Nephron progenitor cell (in vitro differentiated cells): ENCODE measurements around the gene GRK3.

Source experiments
- DNase-seq: peaks from one replicate; pipeline ENCODE4 v3.0.0; 2021
- H3K27ac Mint-ChIP-seq: 2 replicates; pipeline ENCODE4 v1.8.0; 2021; ENCODE audit warnings: mild to moderate bottlenecking, moderate library complexity, mixed read lengths
- H3K27me3 Mint-ChIP-seq: 2 replicates; pipeline ENCODE4 v1.8.0; 2021; ENCODE audit warnings: mild to moderate bottlenecking, low read depth, mixed read lengths; ENCODE audit not compliant: poor library complexity
- H3K36me3 Mint-ChIP-seq: 2 replicates; pipeline ENCODE4 v1.8.0; 2021; ENCODE audit warnings: low read depth, mixed read lengths
- H3K4me1 Mint-ChIP-seq: 2 replicates; pipeline ENCODE4 v1.8.0; 2021; ENCODE audit warnings: mixed read lengths
- H3K4me3 Mint-ChIP-seq: 2 replicates; pipeline ENCODE4 v1.8.0; 2021; ENCODE audit warnings: mild to moderate bottlenecking, moderate library complexity, mixed read lengths
- H3K9me3 Mint-ChIP-seq: 2 replicates; pipeline ENCODE4 v1.8.0; 2021; ENCODE audit warnings: mild to moderate bottlenecking, moderate library complexity, mixed read lengths
- CTCF ChIP-seq: fragments of 200-600 bp; sonication (generic); IDR thresholded peaks from 2 replicates; pipeline ENCODE4 v1.5.0; 2021; ENCODE audit warnings: antibody characterized with exemption

The GRK3 gene

GRCh38 chr22:25709758-25710157 lies 145.3 kb downstream of the GRK3 start:
- Mint-ChIP-seq H3K4me3 (no peak overlapping the region), H3K27me3 (no peaks in the 10 kb centered on the region), H3K36me3 (peaks cover 17% of the 10 kb centered on the region), H3K4me1 (peaks cover 19% of the 10 kb centered on the region), H3K9me3 (no peaks in the 10 kb centered on the region), H3K27ac (no peak overlapping the region)
- no peak for DNase-seq
- TF ChIP-seq CTCF = no peak

DNA sequence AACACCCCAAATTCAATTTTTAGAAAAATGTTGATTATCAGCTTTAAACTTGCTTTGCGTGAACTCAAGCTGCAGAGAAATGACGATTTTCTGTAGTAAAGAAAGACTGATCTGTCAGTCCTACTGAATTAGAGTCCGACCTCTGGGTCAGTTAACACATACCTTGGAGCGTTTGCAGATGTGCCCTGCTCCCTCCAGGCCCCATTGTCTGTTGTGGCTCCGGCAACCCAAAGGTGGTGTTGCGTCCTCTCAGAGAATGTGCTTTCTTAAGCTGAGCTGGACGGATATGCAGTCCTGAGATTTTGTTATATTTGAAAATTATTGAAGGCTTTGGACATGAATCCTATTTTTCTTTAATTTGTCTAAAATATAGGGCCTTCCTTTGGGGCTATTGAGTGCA lies 146.0 kb downstream of the GRK3 start:
- H3K27ac Mint-ChIP-seq = no peak overlapping the region
- DNase-seq = no peak
- no peaks in the 10 kb centered on the region for H3K9me3 Mint-ChIP-seq
- peaks cover 19% of the 10 kb centered on the region for H3K36me3 Mint-ChIP-seq
- H3K4me1 Mint-ChIP-seq = peaks cover 20% of the 10 kb centered on the region
- no peaks in the 10 kb centered on the region for H3K27me3 Mint-ChIP-seq
- no peak overlapping the region for H3K4me3 Mint-ChIP-seq
- no peak for TF ChIP-seq CTCF

GRCh38 chr22:25711491-25711890 lies 147.0 kb downstream of the GRK3 start:
- Mint-ChIP-seq H3K4me3 (no peak overlapping the region), H3K27me3 (no peaks in the 10 kb centered on the region), H3K36me3 (peaks cover 28% of the 10 kb centered on the region), H3K4me1 (peaks cover 20% of the 10 kb centered on the region), H3K27ac (no peak overlapping the region), H3K9me3 (no peaks in the 10 kb centered on the region)
- no peak for DNase-seq
- no peak for TF ChIP-seq CTCF

GRCh38 chr22:25712661-25713400 lies 148.4 kb downstream of the GRK3 start:
- Mint-ChIP-seq H3K27me3 (no peaks in the 10 kb centered on the region), H3K4me3 (no peak overlapping the region), H3K27ac (no peak overlapping the region), H3K4me1 (peaks cover 20% of the 10 kb centered on the region), H3K36me3 (peaks cover 26% of the 10 kb centered on the region), H3K9me3 (no peaks in the 10 kb centered on the region)
- no peak for TF ChIP-seq CTCF
- no peak for DNase-seq

DNA sequence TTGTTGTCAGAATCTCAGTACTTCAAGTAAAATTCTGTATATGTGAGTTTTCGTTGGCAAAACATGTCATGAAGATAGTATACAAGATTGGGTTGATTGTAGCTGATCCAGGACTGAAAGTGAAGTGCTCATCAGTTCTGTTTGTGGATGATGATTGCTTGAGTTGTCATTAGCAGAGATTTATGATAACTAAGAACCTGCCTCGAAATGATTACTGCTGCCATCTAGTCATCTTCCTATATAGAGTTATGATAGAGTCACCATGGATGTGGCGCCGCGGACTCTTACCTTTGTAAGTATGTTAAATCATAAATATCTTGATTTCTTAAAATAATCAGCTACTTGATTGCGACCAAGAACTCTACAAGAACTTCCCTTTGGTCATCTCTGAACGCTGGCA lies 149.6 kb downstream of the GRK3 start:
- TF ChIP-seq CTCF = no peak
- no peak overlapping the region for H3K27ac Mint-ChIP-seq
- H3K27me3 Mint-ChIP-seq = no peaks in the 10 kb centered on the region
- no peak for DNase-seq
- peaks cover 28% of the 10 kb centered on the region for H3K36me3 Mint-ChIP-seq
- peaks cover 20% of the 10 kb centered on the region for H3K4me1 Mint-ChIP-seq
- H3K4me3 Mint-ChIP-seq = no peak overlapping the region
- no peaks in the 10 kb centered on the region for H3K9me3 Mint-ChIP-seq

DNA sequence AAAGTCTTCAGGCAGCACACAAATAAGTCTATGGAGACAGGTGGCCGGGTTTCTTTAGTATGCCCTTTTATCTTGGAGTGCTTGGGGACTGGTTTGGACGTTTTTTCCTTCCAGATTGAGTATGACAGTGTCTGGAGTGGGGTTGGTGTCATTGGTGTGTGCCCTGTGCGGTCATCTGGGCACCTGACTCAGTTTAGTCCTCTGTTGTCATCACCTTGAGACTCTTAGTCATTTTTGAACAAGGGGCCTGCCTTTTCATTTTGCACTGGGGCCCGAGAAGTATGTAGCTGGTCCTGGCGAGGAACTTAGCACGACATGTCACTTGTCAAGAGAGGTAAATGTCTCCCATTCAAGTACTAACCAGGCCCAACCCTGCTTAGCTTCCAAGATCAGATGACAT lies 150.3 kb downstream of the GRK3 start:
- TF ChIP-seq CTCF = no peak
- no peak for DNase-seq
- no peak overlapping the region for H3K4me3 Mint-ChIP-seq
- H3K9me3 Mint-ChIP-seq = no peaks in the 10 kb centered on the region
- H3K4me1 Mint-ChIP-seq = peaks cover 20% of the 10 kb centered on the region
- H3K36me3 Mint-ChIP-seq = peaks cover 27% of the 10 kb centered on the region
- no peaks in the 10 kb centered on the region for H3K27me3 Mint-ChIP-seq
- H3K27ac Mint-ChIP-seq = no peak overlapping the region
